ENCODE measurements around the gene SPATA18. TPM values are rescaled to one million over a fixed set of nuclear protein-coding genes. Genes with fewer than 3 reads are reported as not detected.

The SPATA18 gene
- total and polyA plus RNA-seq, 2 of the 8 experiments (the other 6 are each of a cell fraction or from before 2014, with no cell fraction given), result 1.4 to 2.4 TPM

DNA sequence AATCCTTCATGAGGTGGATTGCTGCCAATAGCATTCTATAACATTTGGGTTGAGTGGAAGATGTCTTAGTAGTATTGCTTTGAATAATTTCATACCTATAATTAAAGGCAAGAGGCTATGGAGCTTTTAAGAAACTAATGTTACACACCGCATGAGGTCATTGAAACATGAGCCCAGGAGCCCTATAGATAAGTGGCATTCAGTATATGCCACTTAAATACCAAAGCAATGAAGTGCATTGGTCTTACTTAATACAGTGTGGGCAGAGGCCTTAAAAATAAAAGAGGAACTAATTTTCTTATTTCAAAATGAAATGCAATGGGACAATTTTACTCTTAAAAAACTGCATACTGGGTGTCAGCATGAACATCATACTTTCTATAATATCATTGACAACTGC is 47.5 kb downstream of the SPATA18 start:
- H2AK5ac ChIP-seq (ENCODE audit: low read depth, low read length), result no peak overlapping the region
- H3K4ac ChIP-seq (replicated peaks; ENCODE audit: insufficient read length, low read depth, low read length), result no peak overlapping the region
- H3K4me1 ChIP-seq (replicated peaks in 1 of 4; ENCODE audit: control insufficient read depth in 3 of 4, insufficient read depth in 4 of 4, low read length in 3 of 4), result no peaks in the 10 kb centered on the region
- H3K56ac ChIP-seq (replicated peaks; ENCODE audit: insufficient read length, low read depth, low read length), result no peak overlapping the region
- H3K36me3 ChIP-seq (ENCODE audit: control insufficient read depth in 2 of 4, insufficient read depth in 4 of 4, low read length in 3 of 4), result no peaks in the 10 kb centered on the region
- DNase-seq (ENCODE audit: low read depth in 1 of 2, low spot score in 2 of 2) (no peak), FAIRE-seq (no peak)
- CTCF ChIA-PET (ENCODE audit: partially characterized antibody), result no interaction called here
- H2BK120ac ChIP-seq (replicated peaks; ENCODE audit: low read depth, low read length), result no peak overlapping the region
- no peaks in the 10 kb centered on the region for H3K79me2 ChIP-seq (ENCODE audit: control insufficient read depth in 1 of 2, insufficient read depth in 2 of 2, low read length in 2 of 2)
- H3K18ac ChIP-seq (ENCODE audit: extremely low read depth, low read length), result no peak overlapping the region
- H2AFZ ChIP-seq (ENCODE audit: low read length), result no peak overlapping the region
- no peaks in the 10 kb centered on the region for H3K9me3 ChIP-seq (ENCODE audit: insufficient read depth in 2 of 2, low read depth in 1 of 2, low read length in 1 of 2)
- H3K4me3 ChIP-seq (ENCODE audit: extremely low read depth in 1 of 4, insufficient read depth in 2 of 4, low read depth in 3 of 4, low read length in 4 of 4), result no peak overlapping the region
- H3K4me2 ChIP-seq (ENCODE audit: insufficient read depth in 1 of 2, low read depth in 2 of 2, low read length in 2 of 2), result no peak overlapping the region
- no peak overlapping the region for H2BK20ac ChIP-seq (ENCODE audit: low read length)
- H3K23me2 ChIP-seq (ENCODE audit: low read depth, low read length), result no peaks in the 10 kb centered on the region
- no peak overlapping the region for H3K9ac ChIP-seq (replicated peaks in 1 of 4; ENCODE audit: extremely low read depth in 1 of 4, low read depth in 3 of 4, low read length in 3 of 4)
- H4K20me1 ChIP-seq (replicated peaks in 1 of 2; ENCODE audit: control insufficient read depth in 1 of 2, insufficient read depth in 2 of 2, low read length in 2 of 2), result no peaks in the 10 kb centered on the region
- no peak overlapping the region for H2BK5ac ChIP-seq (ENCODE audit: low read depth, low read length)
- H4K5ac ChIP-seq (ENCODE audit: insufficient read length, low read depth, low read length), result no peak overlapping the region
- H3K27me3 ChIP-seq (replicated peaks in 1 of 4; ENCODE audit: control insufficient read depth in 3 of 4, extremely low read depth in 1 of 4, insufficient read depth in 3 of 4, low read length in 3 of 4), result no peaks in the 10 kb centered on the region
- no peak overlapping the region for H2BK12ac ChIP-seq (ENCODE audit: low read depth, low read length)
- H3K23ac ChIP-seq (ENCODE audit: insufficient read length), result no peak overlapping the region
- H4K91ac ChIP-seq (replicated peaks; ENCODE audit: insufficient read length, low read length), result no peak overlapping the region
- TF ChIP-seq PHF8 (conservative IDR thresholded peaks at IDR 0.05; ENCODE audit: low read depth, low read length), result no peak
- H3K14ac ChIP-seq (ENCODE audit: insufficient read length), result no peak overlapping the region
- 100% methylated on average over 1 of the region's 1 CpG; no CpG with 5 or more reads in 1 of the 2 experiments for WGBS, 2 experiments (ENCODE audit: extremely low coverage in 1 of 2, insufficient coverage in 1 of 2, insufficient read length in 1 of 2, insufficient replicate concordance in 2 of 2, low coverage in 1 of 2, low lambda C conversion rate in 2 of 2, missing lambda C conversion rate in 1 of 2)
- H3K79me1 ChIP-seq (ENCODE audit: low read depth, low read length), result no peaks in the 10 kb centered on the region
- POLR2A ChIA-PET (ENCODE audit: partially characterized antibody), result no interaction called here
- H3K27ac ChIP-seq (ENCODE audit: low read depth, low read length), result no peak overlapping the region
- no peak overlapping the region for H2BK15ac ChIP-seq (ENCODE audit: low read length)
- H4K8ac ChIP-seq (ENCODE audit: extremely low read depth, insufficient read depth, low read length), result no peak overlapping the region

All from H1 (cell line).